Testis (tissue), 3 donors: ENCODE measurements around the gene RALB. TPM values are rescaled to one million over a fixed set of nuclear protein-coding genes. Genes with fewer than 3 reads are reported as not detected.
A peak's percentile ranks its signal among the peaks of the same experiment; 100 is the strongest.

ENCODE experiments used
- DNase-seq: peaks from one replicate; pipeline ENCODE4 v3.0.0-alpha.2; 2019
- H3K27ac ChIP-seq, 2 donors: fragments of 200-600 bp; sonication (generic); one replicate each; pipeline ENCODE4 v1.5.1; 2019
- H3K27me3 ChIP-seq: fragments of 200-600 bp; sonication (generic); one replicate; pipeline ENCODE4 v1.5.1; 2019
- H3K36me3 ChIP-seq: fragments of 200-600 bp; sonication (generic); one replicate; pipeline ENCODE4 v1.5.1; 2017; ENCODE audit warnings: low read depth; ENCODE audit errors: missing control alignments
- H3K4me1 ChIP-seq: fragments of 200-600 bp; sonication (generic); one replicate; pipeline ENCODE4 v1.5.1; 2019
- H3K4me3 ChIP-seq, 2 donors: fragments of 200-600 bp; sonication (generic); one replicate each; pipeline ENCODE4 v1.5.1; 2017 to 2019
- H3K9me3 ChIP-seq: fragments of 200-600 bp; sonication (generic); one replicate; pipeline ENCODE4 v1.5.1; 2017
- POLR2A ChIP-seq: fragments of 450-650 bp; IDR thresholded peaks from one replicate; pipeline ENCODE4 v1.6.1; 2017; ENCODE audit warnings: antibody characterized with exemption, mild to moderate bottlenecking, moderate library complexity
- WGBS, 2 donors: methylation state at CpG; one replicate each; pipeline ENCODE4 v1.1.5; 2018; 5-methylcytosine and 5-hydroxymethylcytosine counted together
- intact Hi-C: fragments of 100-400 bp; cut with DNase I; formaldehyde crosslinking; loops from one replicate; pipeline ENCODE4 v1.15.1; 2023; ENCODE audit warnings: low total_unique reads
- polyA plus RNA-seq: library from polyadenylated mRNA; stranded (reverse); fragments of 350-450 nt; fragmentation: Illumina TruSeq; extraction: RNeasy Lipid Tissue Mini Kit (QIAGEN cat#74804); gene quantifications from one replicate; pipeline ENCODE4 v1.2.3, GENCODE V29; 2014; ENCODE audit warnings: low read depth, low replicate concordance; ENCODE audit not compliant: insufficient read depth
- total RNA-seq, 2 donors: library from RNA; depleted of rRNA; stranded (reverse); fragments of >200 nt; gene quantifications; one replicate each; pipeline ENCODE4 v1.2.3, GENCODE V29; 2016
- TF ChIP-seq, protein P1 (sequence below), 3 experiments: fragments of 450-650 bp in 2 of 3; fragments of 200-600 bp in 1 of 3; sonication (generic) in 1 of 3; IDR thresholded peaks; one replicate each; pipeline ENCODE4 v1.5.1; 2016 to 2019; ENCODE audit warnings: antibody characterized with exemption in 3 of 3, mild to moderate bottlenecking in 2 of 3, moderate library complexity in 1 of 3

RALB gene
- total and polyA plus RNA-seq, 3 donors from 2014 or later = 69.9 to 91.6 (median 88.7) TPM

DNA sequence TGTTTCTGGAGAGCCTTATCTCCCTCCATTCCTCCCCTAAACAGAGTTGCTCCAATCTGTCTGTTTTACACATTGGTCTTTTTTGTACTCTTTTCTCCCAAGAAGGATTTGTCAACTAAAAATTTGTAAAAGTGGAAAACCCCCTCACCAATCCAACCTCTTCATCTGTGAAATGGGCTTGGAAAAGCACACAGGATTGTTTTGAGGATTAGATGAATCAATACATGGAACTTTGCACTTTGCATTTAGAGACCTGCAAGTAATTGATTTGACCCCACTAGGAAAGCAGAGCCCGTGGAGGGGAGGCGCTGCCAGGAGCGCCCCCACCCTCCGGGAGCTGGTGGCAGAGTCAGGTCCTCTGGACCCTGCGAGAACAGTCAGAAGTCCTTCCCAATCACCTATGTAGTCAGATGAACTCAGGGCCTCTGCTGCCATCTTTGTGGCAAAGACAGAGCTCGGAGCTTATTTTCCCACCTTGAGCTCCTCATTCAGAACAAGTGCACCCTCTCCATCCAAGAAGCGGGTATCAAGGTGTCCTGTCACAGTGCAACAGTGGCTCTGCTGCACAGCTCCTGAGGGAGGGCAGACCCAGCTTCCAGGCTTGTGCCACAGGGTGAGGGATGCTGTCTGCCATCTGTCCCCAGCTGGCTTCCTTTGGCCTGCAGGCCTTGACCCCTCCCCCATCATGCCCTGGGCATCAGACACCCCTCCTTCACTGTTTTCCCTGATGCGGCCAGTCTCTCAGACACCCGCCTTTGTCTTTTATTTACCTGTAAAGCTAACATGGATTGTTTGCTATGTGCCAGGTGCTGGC lies 27.7 kb upstream of the RALB start:
- Histone ChIP-seq H3K36me3 (no peaks in the 10 kb centered on the region), H3K4me3 (no peak overlapping the region), H3K4me1 (peaks cover 27% of the 10 kb centered on the region), H3K9me3 (no peaks in the 10 kb centered on the region), H3K27ac (peak overlapping the region; percentile 90 to 93), H3K27me3 (no peaks in the 10 kb centered on the region)
- intact Hi-C loops = no loop called here
- 80 to 85% methylated on average over 9 of the region's 9 CpGs for WGBS, 2 donors
- no peak for TF ChIP-seq POLR2A
- TF ChIP-seq, protein P1, sequence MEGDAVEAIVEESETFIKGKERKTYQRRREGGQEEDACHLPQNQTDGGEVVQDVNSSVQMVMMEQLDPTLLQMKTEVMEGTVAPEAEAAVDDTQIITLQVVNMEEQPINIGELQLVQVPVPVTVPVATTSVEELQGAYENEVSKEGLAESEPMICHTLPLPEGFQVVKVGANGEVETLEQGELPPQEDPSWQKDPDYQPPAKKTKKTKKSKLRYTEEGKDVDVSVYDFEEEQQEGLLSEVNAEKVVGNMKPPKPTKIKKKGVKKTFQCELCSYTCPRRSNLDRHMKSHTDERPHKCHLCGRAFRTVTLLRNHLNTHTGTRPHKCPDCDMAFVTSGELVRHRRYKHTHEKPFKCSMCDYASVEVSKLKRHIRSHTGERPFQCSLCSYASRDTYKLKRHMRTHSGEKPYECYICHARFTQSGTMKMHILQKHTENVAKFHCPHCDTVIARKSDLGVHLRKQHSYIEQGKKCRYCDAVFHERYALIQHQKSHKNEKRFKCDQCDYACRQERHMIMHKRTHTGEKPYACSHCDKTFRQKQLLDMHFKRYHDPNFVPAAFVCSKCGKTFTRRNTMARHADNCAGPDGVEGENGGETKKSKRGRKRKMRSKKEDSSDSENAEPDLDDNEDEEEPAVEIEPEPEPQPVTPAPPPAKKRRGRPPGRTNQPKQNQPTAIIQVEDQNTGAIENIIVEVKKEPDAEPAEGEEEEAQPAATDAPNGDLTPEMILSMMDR (IDR thresholded peaks at IDR 0.05) = no peak
- no peak for DNase-seq

DNA sequence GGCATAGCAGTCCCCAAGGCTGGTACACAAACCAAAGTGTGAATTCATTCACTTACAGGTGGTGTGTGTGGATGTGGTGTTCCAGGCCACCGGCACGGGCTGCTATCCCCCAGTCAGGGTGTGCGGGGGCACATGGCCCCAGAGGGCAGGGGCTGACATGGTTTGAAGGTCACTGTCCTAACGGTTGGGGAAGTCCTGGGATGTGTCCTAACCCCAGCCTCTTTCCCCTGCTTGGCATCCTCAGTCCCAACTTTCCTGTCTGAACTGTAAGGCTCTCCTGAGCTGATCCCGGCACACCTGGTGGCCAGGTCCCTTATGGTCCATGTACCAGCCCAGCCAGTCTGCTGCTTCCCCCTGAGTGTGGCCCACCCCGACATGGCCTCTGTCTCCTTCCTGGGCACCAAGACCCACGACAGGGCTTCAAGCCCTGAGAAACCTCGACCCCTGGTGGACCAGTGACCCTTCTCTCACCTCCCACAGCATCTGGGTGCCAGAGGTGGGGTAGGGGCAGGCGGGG lies 27.0 kb upstream of the RALB start:
- peaks cover 27% of the 10 kb centered on the region for H3K4me1 ChIP-seq
- H3K27me3 ChIP-seq = no peaks in the 10 kb centered on the region
- H3K36me3 ChIP-seq = no peaks in the 10 kb centered on the region
- DNase-seq = no peak
- no peak for TF ChIP-seq POLR2A
- TF ChIP-seq, protein P1 (IDR thresholded peaks at IDR 0.05) = no peak
- no peak overlapping the region for H3K4me3 ChIP-seq
- intact Hi-C loops = no loop called here
- H3K9me3 ChIP-seq = no peaks in the 10 kb centered on the region
- no peak overlapping the region for H3K27ac ChIP-seq
- WGBS, 2 donors = 86 to 90% methylated on average over 5 to 9 of the region's 9 CpGs

DNA sequence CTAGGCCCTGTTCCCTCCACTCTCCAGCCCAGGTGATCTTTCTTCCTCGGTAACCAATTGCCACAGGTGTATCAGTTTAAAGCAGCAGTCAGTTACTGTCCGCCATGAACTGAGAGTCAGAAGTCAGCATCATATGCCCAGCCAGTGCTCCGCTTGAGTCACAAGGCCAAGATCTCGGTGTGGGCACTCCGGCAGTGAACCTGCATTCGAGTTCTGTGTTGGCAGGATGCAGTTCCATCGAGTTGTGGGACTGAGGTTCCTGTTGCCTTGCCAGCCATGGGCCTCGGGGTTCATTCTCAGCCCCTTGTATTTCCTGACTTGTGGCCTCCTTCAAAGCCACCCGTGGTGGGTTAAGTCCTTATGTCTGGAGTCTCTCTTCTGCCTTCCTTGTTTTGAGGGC lies 26.3 kb upstream of the RALB start:
- Histone ChIP-seq H3K4me1 (peaks cover 27% of the 10 kb centered on the region), H3K4me3 (no peak overlapping the region), H3K36me3 (no peaks in the 10 kb centered on the region), H3K27me3 (no peaks in the 10 kb centered on the region), H3K27ac (peak overlapping the region; percentile 53 to 58), H3K9me3 (no peaks in the 10 kb centered on the region)
- intact Hi-C loops = no loop called here
- DNase-seq = no peak
- TF ChIP-seq, protein P1 (IDR thresholded peaks at IDR 0.05) = no peak
- TF ChIP-seq POLR2A = no peak
- WGBS, 2 donors = 90 to 95% methylated on average over 8 to 9 of the region's 9 CpGs

DNA sequence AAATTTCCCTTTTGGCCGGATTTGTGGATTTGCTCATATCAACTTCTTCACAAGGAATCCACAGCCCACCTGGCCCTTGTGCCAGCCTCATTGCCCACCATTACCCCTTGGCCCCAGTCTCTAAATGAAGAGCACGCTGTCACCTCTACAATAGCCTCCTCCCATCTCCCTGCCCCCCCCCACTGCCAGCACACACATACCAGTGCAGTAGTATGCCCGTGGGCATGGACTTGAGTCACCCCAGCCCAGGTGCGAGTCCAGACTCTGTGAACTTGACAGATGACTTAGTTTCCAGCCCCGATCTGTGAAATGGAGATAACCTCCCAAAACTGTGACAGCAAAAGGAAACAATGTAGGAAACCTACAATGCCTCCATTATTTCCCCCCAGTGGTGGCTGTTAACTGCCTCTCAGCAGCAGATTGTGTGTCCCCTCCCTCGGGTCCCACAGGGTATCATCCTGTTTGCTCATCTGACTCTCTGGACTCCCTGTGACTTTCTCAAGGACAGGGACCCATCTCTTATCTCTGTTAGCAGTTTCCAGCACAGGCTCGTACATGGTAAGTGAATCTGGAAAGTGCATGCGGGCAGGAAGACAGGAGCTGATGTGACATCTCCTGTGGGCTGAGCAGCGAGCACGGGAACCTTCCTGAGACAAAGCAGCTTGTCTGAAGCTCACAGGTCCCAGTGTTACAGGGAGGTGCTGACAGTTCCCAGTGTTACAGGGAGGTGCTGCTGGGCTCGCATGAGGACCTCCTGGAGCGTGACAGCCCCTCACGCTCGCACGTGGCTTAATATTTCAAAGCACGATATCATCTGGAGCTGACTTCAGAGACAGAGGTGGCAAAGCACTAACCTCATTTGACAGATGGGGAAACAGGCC lies 25.3 kb upstream of the RALB start:
- no peaks in the 10 kb centered on the region for H3K27me3 ChIP-seq
- no peaks in the 10 kb centered on the region for H3K36me3 ChIP-seq
- WGBS, 2 donors = 68 to 81% methylated on average over 15 to 16 of the region's 16 CpGs
- no peaks in the 10 kb centered on the region for H3K9me3 ChIP-seq
- peaks cover 33% of the 10 kb centered on the region for H3K4me1 ChIP-seq
- TF ChIP-seq POLR2A = no peak
- TF ChIP-seq, protein P1 (IDR thresholded peaks at IDR 0.05) = no peak
- peak overlapping the region; percentile 76 to 84 for H3K27ac ChIP-seq
- peak; percentile 93 for DNase-seq
- no peak overlapping the region for H3K4me3 ChIP-seq
- intact Hi-C loops = no loop called here
